PC-9 (cell line): ENCODE data around the gene SLC27A2. TPM values are rescaled to one million over a fixed set of nuclear protein-coding genes. Genes with fewer than 3 reads are reported as not detected.

Experiments used
- BruUV-seq: library from RNA; stranded (reverse); fragments of 400-500 nt; replicated peaks from 2 replicates; lab custom pipeline; 2021; lab: Mats Ljungman, UMichigan
- CTCF ChIA-PET: fragments of 300-600 bp; sonication (Branson Sonifier 250); formaldehyde crosslinking; loops from one replicate; lab custom pipeline; 2022; ENCODE audit warnings: antibody characterized with exemption; lab: Charles Lee
- POLR2A ChIA-PET: fragments of 300-600 bp; sonication (Branson Sonifier 250); formaldehyde crosslinking; loops from one replicate; lab custom pipeline; 2022; ENCODE audit warnings: antibody characterized with exemption; ENCODE audit not compliant: unreplicated experiment; lab: Charles Lee
- DNase-seq, 2 experiments: peaks; one replicate each; pipeline versions ENCODE4 v3.0.0 to v3.0.0-alpha.2; 2015 to 2022; ENCODE audit warnings: mixed read lengths in 1 of 2
- H2AFZ ChIP-seq: fragments of 200-600 bp; sonication (generic); 2 replicates; pipeline ENCODE4 v1.8.1; 2017; ENCODE audit warnings: antibody characterized with exemption
- H3F3A ChIP-seq: fragments of 200-600 bp; sonication (generic); 2 replicates; pipeline ENCODE4 v1.8.1; 2017; ENCODE audit warnings: antibody characterized with exemption, mild to moderate bottlenecking, low read depth; ENCODE audit not compliant: insufficient read depth
- H3K27ac ChIP-seq: fragments of 200-600 bp; sonication (generic); 2 replicates; pipeline ENCODE4 v1.6.1; 2016; ENCODE audit warnings: mixed run types
- H3K27me3 ChIP-seq: fragments of 200-600 bp; sonication (generic); 2 replicates; pipeline ENCODE4 v1.6.1; 2016; ENCODE audit warnings: low read depth, mixed run types; ENCODE audit not compliant: insufficient read depth
- H3K36me3 ChIP-seq: fragments of 200-600 bp; sonication (generic); 2 replicates; pipeline ENCODE4 v1.6.1; 2016; ENCODE audit warnings: low read depth, mixed run types
- H3K4me1 ChIP-seq: fragments of 200-600 bp; sonication (generic); replicated peaks from 2 replicates; pipeline ENCODE4 v1.6.1; 2016; ENCODE audit warnings: mixed run types; ENCODE audit not compliant: insufficient read depth
- H3K4me2 ChIP-seq: fragments of 200-600 bp; sonication (generic); 2 replicates; pipeline ENCODE4 v1.6.1; 2017; ENCODE audit warnings: mixed run types
- H3K4me3 ChIP-seq: fragments of 200-600 bp; sonication (generic); 2 replicates; pipeline ENCODE4 v1.6.1; 2016; ENCODE audit warnings: mixed run types
- H3K79me2 ChIP-seq: fragments of 200-600 bp; sonication (generic); 2 replicates; pipeline ENCODE4 v1.6.1; 2017; ENCODE audit warnings: low read depth, mixed run types
- H3K9me2 ChIP-seq: fragments of 200-600 bp; sonication (generic); 2 replicates; pipeline ENCODE4 v1.8.1; 2017; ENCODE audit warnings: mild to moderate bottlenecking; ENCODE audit not compliant: insufficient read depth
- H3K9me3 ChIP-seq: fragments of 200-600 bp; sonication (generic); 2 replicates; pipeline ENCODE4 v1.8.1; 2016; ENCODE audit warnings: low read depth; ENCODE audit not compliant: insufficient read depth
- H4K20me1 ChIP-seq: fragments of 200-600 bp; sonication (generic); 2 replicates; pipeline ENCODE4 v1.8.1; 2017; ENCODE audit not compliant: insufficient read depth
- EZH2 ChIP-seq: fragments of 200-600 bp; sonication (generic); IDR thresholded peaks from 2 replicates; pipeline ENCODE4 v1.8.0; 2017; ENCODE audit warnings: antibody characterized with exemption, low read depth
- intact Hi-C: fragments of 100-400 bp; cut with micrococcal nuclease; formaldehyde crosslinking; loops from one replicate; pipeline ENCODE4 v1.10.0; 2022; ENCODE audit not compliant: unreplicated experiment
- total RNA-seq: library from RNA; stranded (reverse); gene quantifications from 2 replicates; pipeline ENCODE4 v1.2.3, GENCODE V29; 2021
- TF ChIP-seq, protein P1 (sequence below): fragments of 200-600 bp; sonication (generic); conservative IDR thresholded peaks from 2 replicates; pipeline ENCODE4 v1.6.1; 2017; ENCODE audit warnings: mixed run types, antibody characterized with exemption, mild to moderate bottlenecking, moderate library complexity

The SLC27A2 gene
- total RNA-seq, 1 experiment from 2014 or later = 7.5 TPM

DNA sequence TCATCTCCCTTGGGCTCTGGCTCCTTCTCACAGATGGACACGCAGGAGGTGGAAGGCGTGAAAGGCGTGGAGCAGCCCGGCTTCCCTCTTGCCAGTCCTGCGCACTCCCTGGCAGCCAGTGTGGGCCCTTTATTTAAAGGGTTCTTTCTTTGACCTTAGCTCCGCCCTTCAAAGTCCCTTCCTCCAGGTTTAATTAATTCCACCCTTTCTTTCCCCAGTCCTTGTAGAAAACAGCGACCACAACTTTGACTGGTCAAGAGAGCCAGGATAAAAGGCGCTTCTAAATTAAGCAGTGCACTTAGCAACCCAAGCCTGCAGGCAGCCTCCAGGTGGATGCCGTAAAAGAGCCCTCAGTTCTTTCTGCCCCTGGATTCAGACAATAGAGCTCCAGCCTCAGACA is 83.6 kb downstream of the SLC27A2 start, which contains the start of gene HDC:
TSS of gene HDC (minus strand) at position 107 of the 400 bp plus-strand sequence. CDS start at position 4, 103 bp downstream.
- Histone ChIP-seq H3F3A (no peaks in the 10 kb centered on the region), H3K79me2 (no peaks in the 10 kb centered on the region), H3K4me2 (no peak within 1 kb of the TSS), H3K4me1 (no peaks in the 10 kb centered on the region), H4K20me1 (no peaks in the 10 kb centered on the region), H3K36me3 (no peaks in the 10 kb centered on the region), H3K4me3 (no peak within 1 kb of the TSS), H3K27ac (no peak within 1 kb of the TSS), H2AFZ (no peak within 1 kb of the TSS), H3K9me3 (no peaks in the 10 kb centered on the region), H3K27me3 (no peaks in the 10 kb centered on the region), H3K9me2 (no peaks in the 10 kb centered on the region)
- BruUV-seq = no TSS peak
- intact Hi-C loops = no loop called here
- no peak for DNase-seq
- ChIA-PET POLR2A (interaction anchor here (0.6 kb wide), 1 partner anchor 214 kb away, joined by 3 read pairs; no protein-coding TSS in a partner anchor), CTCF (no interaction called here)
- TF ChIP-seq, protein P1, sequence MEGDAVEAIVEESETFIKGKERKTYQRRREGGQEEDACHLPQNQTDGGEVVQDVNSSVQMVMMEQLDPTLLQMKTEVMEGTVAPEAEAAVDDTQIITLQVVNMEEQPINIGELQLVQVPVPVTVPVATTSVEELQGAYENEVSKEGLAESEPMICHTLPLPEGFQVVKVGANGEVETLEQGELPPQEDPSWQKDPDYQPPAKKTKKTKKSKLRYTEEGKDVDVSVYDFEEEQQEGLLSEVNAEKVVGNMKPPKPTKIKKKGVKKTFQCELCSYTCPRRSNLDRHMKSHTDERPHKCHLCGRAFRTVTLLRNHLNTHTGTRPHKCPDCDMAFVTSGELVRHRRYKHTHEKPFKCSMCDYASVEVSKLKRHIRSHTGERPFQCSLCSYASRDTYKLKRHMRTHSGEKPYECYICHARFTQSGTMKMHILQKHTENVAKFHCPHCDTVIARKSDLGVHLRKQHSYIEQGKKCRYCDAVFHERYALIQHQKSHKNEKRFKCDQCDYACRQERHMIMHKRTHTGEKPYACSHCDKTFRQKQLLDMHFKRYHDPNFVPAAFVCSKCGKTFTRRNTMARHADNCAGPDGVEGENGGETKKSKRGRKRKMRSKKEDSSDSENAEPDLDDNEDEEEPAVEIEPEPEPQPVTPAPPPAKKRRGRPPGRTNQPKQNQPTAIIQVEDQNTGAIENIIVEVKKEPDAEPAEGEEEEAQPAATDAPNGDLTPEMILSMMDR = no peak
- no peak for TF ChIP-seq EZH2

DNA sequence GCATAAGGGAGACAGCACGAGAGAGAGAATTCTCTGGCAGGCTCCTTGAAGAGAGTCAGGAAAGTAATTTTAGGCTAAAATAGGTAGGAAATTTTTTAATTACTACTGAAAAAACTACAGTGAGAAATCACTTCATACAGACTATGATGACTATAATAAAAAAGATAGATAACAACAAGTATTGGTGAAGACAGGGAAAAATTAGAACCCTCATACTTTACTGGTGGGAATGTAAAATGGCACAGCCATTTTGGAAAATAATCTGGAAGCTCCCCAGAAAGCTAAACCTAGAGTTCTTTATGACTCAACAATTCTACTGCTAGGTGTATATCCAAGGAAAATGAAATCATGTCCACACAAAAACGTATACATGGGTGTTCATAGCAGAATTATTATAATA is 85.6 kb downstream of the SLC27A2 start:
- no peaks in the 10 kb centered on the region for H3F3A ChIP-seq
- no peak overlapping the region for H2AFZ ChIP-seq
- H3K4me1 ChIP-seq = no peaks in the 10 kb centered on the region
- no peaks in the 10 kb centered on the region for H3K27me3 ChIP-seq
- H3K9me2 ChIP-seq = no peaks in the 10 kb centered on the region
- H3K27ac ChIP-seq = no peak overlapping the region
- no peak overlapping the region for H3K4me3 ChIP-seq
- no peaks in the 10 kb centered on the region for H4K20me1 ChIP-seq
- no peaks in the 10 kb centered on the region for H3K79me2 ChIP-seq
- no peak for DNase-seq
- intact Hi-C loops = no loop called here
- CTCF ChIA-PET = no interaction called here
- no peak overlapping the region for H3K4me2 ChIP-seq
- H3K9me3 ChIP-seq = no peaks in the 10 kb centered on the region
- TF ChIP-seq, protein P1 = no peak
- no peak for TF ChIP-seq EZH2
- POLR2A ChIA-PET = no interaction called here
- no TSS peak for BruUV-seq
- no peaks in the 10 kb centered on the region for H3K36me3 ChIP-seq

DNA sequence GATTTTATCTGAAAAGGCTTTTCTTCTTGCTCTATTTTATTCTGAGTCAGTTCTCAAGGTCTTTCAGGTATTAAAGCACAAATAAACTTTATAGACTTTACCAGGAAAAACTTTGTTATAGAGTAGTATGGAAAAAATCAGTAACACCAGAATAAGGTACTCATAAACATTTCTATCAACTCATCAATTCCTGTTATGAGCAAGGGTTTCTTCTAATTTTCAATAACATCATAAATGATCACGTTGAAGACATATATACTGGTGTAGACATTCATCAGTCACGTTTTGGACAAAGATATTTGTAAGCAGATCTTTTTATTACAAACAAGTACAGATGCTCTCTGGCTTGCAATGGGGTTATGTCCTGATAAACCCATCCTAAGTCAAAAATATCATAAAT is 93.1 kb downstream of the SLC27A2 start:
- no peaks in the 10 kb centered on the region for H3K79me2 ChIP-seq
- no peak overlapping the region for H3K27ac ChIP-seq
- ChIA-PET CTCF (no interaction called here), POLR2A (no interaction called here)
- H3K4me1 ChIP-seq = no peaks in the 10 kb centered on the region
- no peak for TF ChIP-seq EZH2
- TF ChIP-seq, protein P1 = no peak
- no peaks in the 10 kb centered on the region for H4K20me1 ChIP-seq
- H3F3A ChIP-seq = no peaks in the 10 kb centered on the region
- no TSS peak for BruUV-seq
- no peak overlapping the region for H3K4me3 ChIP-seq
- H3K27me3 ChIP-seq = no peaks in the 10 kb centered on the region
- intact Hi-C loops = no loop called here
- H3K36me3 ChIP-seq = no peaks in the 10 kb centered on the region
- no peak overlapping the region for H3K4me2 ChIP-seq
- H3K9me3 ChIP-seq = no peaks in the 10 kb centered on the region
- no peak for DNase-seq
- H2AFZ ChIP-seq = no peak overlapping the region
- no peaks in the 10 kb centered on the region for H3K9me2 ChIP-seq
